H9 (cell line): Measurements from ENCODE around the gene GPRC5A. TPM values are rescaled to one million over a fixed set of nuclear protein-coding genes. Genes with fewer than 3 reads are reported as not detected.

ENCODE experiments used
- DNase-seq: peaks from one replicate; pipeline ENCODE4 v3.0.0-alpha.2; 2017
- H2AFZ ChIP-seq: one replicate; pipeline ENCODE4 v1.6.1; 2013; ENCODE audit warnings: mild to moderate bottlenecking, low read length, control low read depth, moderate library complexity
- H2AK5ac ChIP-seq: 2 replicates; pipeline ENCODE4 v1.6.1; 2013; ENCODE audit warnings: low read length, control low read depth, mixed read lengths; ENCODE audit not compliant: insufficient read length
- H2BK120ac ChIP-seq: one replicate; pipeline ENCODE4 v1.6.1; 2013; ENCODE audit warnings: low read depth, mild to moderate bottlenecking, low read length, control low read depth, inconsistent platforms; ENCODE audit not compliant: poor library complexity, severe bottlenecking
- H2BK12ac ChIP-seq: 2 replicates; pipeline ENCODE4 v1.6.1; 2013; ENCODE audit warnings: low read length, control low read depth, mixed read lengths, low read depth; ENCODE audit not compliant: insufficient read length
- H2BK15ac ChIP-seq: 2 replicates; pipeline ENCODE4 v1.6.1; 2013; ENCODE audit warnings: low read depth, low read length, control low read depth
- H2BK20ac ChIP-seq: one replicate; pipeline ENCODE4 v1.6.1; 2013; ENCODE audit warnings: low read depth, mild to moderate bottlenecking, low read length, control low read depth, inconsistent platforms; ENCODE audit not compliant: poor library complexity, severe bottlenecking
- H2BK5ac ChIP-seq: 2 replicates; pipeline ENCODE4 v1.6.1; 2013; ENCODE audit warnings: low read length, control low read depth, mixed read lengths; ENCODE audit not compliant: insufficient read length
- H3K14ac ChIP-seq: 2 replicates; pipeline ENCODE4 v1.6.1; 2013; ENCODE audit warnings: low read length, control low read depth; ENCODE audit not compliant: insufficient read depth
- H3K18ac ChIP-seq: 2 replicates; pipeline ENCODE4 v1.6.1; 2013; ENCODE audit warnings: low read depth, mild to moderate bottlenecking, mixed read lengths, low read length, control low read depth; ENCODE audit not compliant: insufficient read length
- H3K23ac ChIP-seq: 2 replicates; pipeline ENCODE4 v1.6.1; 2013; ENCODE audit warnings: low read length, control low read depth, mixed read lengths, low read depth; ENCODE audit not compliant: insufficient read length
- H3K23me2 ChIP-seq: 2 replicates; pipeline ENCODE4 v1.6.1; 2013; ENCODE audit warnings: low read depth, mild to moderate bottlenecking, mixed read lengths, low read length, control low read depth; ENCODE audit not compliant: insufficient read length, poor library complexity, severe bottlenecking
- H3K27ac ChIP-seq: 2 replicates; pipeline ENCODE4 v1.5.1; 2013; ENCODE audit warnings: low read length, control low read depth, mixed read lengths, low read depth; ENCODE audit not compliant: insufficient read length
- H3K27me3 ChIP-seq: 2 replicates; pipeline ENCODE4 v1.6.1; 2013; ENCODE audit warnings: low read length, control low read depth, inconsistent platforms; ENCODE audit not compliant: insufficient read depth
- H3K4ac ChIP-seq: 2 replicates; pipeline ENCODE4 v1.6.1; 2013; ENCODE audit warnings: low read depth, mild to moderate bottlenecking, control low read depth, inconsistent platforms, low read length, moderate library complexity
- H3K4me1 ChIP-seq: 2 replicates; pipeline ENCODE4 v1.6.1; 2013; ENCODE audit warnings: low read length, control low read depth, inconsistent platforms; ENCODE audit not compliant: insufficient read depth
- H3K4me2 ChIP-seq: 2 replicates; pipeline ENCODE4 v1.6.1; 2013; ENCODE audit warnings: low read length, control low read depth, mixed read lengths; ENCODE audit not compliant: insufficient read length, insufficient read depth
- H3K56ac ChIP-seq: 2 replicates; pipeline ENCODE4 v1.6.1; 2013; ENCODE audit warnings: low read depth, mild to moderate bottlenecking, mixed read lengths, low read length, control low read depth; ENCODE audit not compliant: insufficient read length
- H3K79me1 ChIP-seq: 2 replicates; pipeline ENCODE4 v1.6.1; 2013; ENCODE audit warnings: low read depth, mild to moderate bottlenecking, moderate library complexity, low read length, control low read depth, inconsistent platforms; ENCODE audit not compliant: insufficient read depth, poor library complexity, severe bottlenecking
- H3K79me2 ChIP-seq: 2 replicates; pipeline ENCODE4 v1.6.1; 2013; ENCODE audit warnings: low read length, control low read depth, inconsistent platforms; ENCODE audit not compliant: insufficient read depth
- H3K9ac ChIP-seq: 2 replicates; pipeline ENCODE4 v1.6.1; 2013; ENCODE audit warnings: low read length, control low read depth, mixed read lengths; ENCODE audit not compliant: insufficient read length; ENCODE audit errors: extremely low read depth
- H3K9me3 ChIP-seq: one replicate; pipeline ENCODE4 v1.6.1; 2013; ENCODE audit warnings: low read depth, low read length, inconsistent platforms; ENCODE audit not compliant: control insufficient read depth
- H3T11ph ChIP-seq: one replicate; pipeline ENCODE4 v1.6.1; 2013; ENCODE audit warnings: mild to moderate bottlenecking, low read length, control low read depth, inconsistent platforms
- H4K20me1 ChIP-seq: one replicate; pipeline ENCODE4 v1.6.1; 2013; ENCODE audit not compliant: control insufficient read depth, insufficient read length, insufficient read depth
- H4K5ac ChIP-seq: 2 replicates; pipeline ENCODE4 v1.6.1; 2013; ENCODE audit warnings: low read depth, mild to moderate bottlenecking, mixed read lengths, low read length, control low read depth; ENCODE audit not compliant: insufficient read length
- H4K8ac ChIP-seq: replicated peaks from 2 replicates; pipeline ENCODE4 v1.6.1; 2013; ENCODE audit warnings: low read length, control low read depth, mixed read lengths, low read depth; ENCODE audit not compliant: insufficient read length
- H4K91ac ChIP-seq: 2 replicates; pipeline ENCODE4 v1.6.1; 2013; ENCODE audit warnings: low read depth, mild to moderate bottlenecking, moderate library complexity, mixed read lengths, low read length, control low read depth; ENCODE audit not compliant: insufficient read length
- H3K27ac Mint-ChIP-seq, 3 experiments: 2 replicates in 2 of 3; 3 replicates in 1 of 3; pipeline ENCODE4 v1.8.0; 2020 to 2021; ENCODE audit warnings: mixed read lengths in 3 of 3, mild to moderate bottlenecking in 1 of 3, moderate library complexity in 1 of 3
- H3K27me3 Mint-ChIP-seq: 2 replicates; pipeline ENCODE4 v1.8.0; 2021; ENCODE audit warnings: low read depth, mild to moderate bottlenecking, moderate library complexity, mixed read lengths
- H3K36me3 Mint-ChIP-seq, 3 experiments: 2 replicates in 2 of 3; 3 replicates in 1 of 3; pipeline ENCODE4 v1.8.0; 2020 to 2021; ENCODE audit warnings: low read depth in 3 of 3, mixed read lengths in 3 of 3; ENCODE audit not compliant: insufficient read depth in 1 of 3
- H3K4me1 Mint-ChIP-seq, 2 experiments: 2 replicates each; pipeline ENCODE4 v1.8.0; 2020; ENCODE audit warnings: mixed read lengths in 2 of 2
- H3K4me3 Mint-ChIP-seq, 2 experiments: 2 replicates in 1 of 2; 3 replicates in 1 of 2; pipeline ENCODE4 v1.8.0; 2020 to 2021; ENCODE audit warnings: mild to moderate bottlenecking in 2 of 2, mixed read lengths in 2 of 2, moderate library complexity in 1 of 2
- H3K9me3 Mint-ChIP-seq, 2 experiments: 2 replicates in 1 of 2; 3 replicates in 1 of 2; pipeline ENCODE4 v1.8.0; 2020; ENCODE audit warnings: mild to moderate bottlenecking in 2 of 2, mixed read lengths in 2 of 2, moderate library complexity in 1 of 2
- CTCF ChIP-seq: fragments of 200-600 bp; sonication (generic); conservative IDR thresholded peaks from 3 replicates; pipeline ENCODE4 v1.8.0; 2021; ENCODE audit warnings: antibody characterized with exemption, mild to moderate bottlenecking
- total RNA-seq: library from RNA; stranded (reverse); gene quantifications from 2 replicates; pipeline ENCODE4 v1.2.1, GENCODE V29; 2021

GPRC5A gene
- total RNA-seq, 1 experiment from 2014 or later: 0.09 TPM

- Histone ChIP-seq H3K14ac (no peak overlapping the region), H3K18ac (no peak overlapping the region), H3T11ph (no peak overlapping the region), H4K20me1 (no peaks in the 10 kb centered on the region), H2AK5ac (no peak overlapping the region), H2BK5ac (no peak overlapping the region), H2AFZ (no peak overlapping the region), H3K9me3 (no peaks in the 10 kb centered on the region), H4K8ac (no peak overlapping the region), H3K9ac (no peak overlapping the region), H3K79me1 (no peaks in the 10 kb centered on the region), H3K56ac (no peak overlapping the region), H3K23ac (no peak overlapping the region), H3K4ac (no peak overlapping the region), H3K4me2 (no peak overlapping the region), H3K27me3 (no peaks in the 10 kb centered on the region), H2BK12ac (no peak overlapping the region), H2BK15ac (no peak overlapping the region), H3K79me2 (no peaks in the 10 kb centered on the region), H4K5ac (no peak overlapping the region), H4K91ac (no peak overlapping the region), H2BK20ac (no peak overlapping the region), H3K27ac (no peak overlapping the region), H3K23me2 (no peaks in the 10 kb centered on the region), H2BK120ac (no peak overlapping the region), H3K4me1 (no peaks in the 10 kb centered on the region)
- DNase-seq: no peak
- Mint-ChIP-seq H3K9me3 (no peaks in the 10 kb centered on the region), H3K27ac (no peak overlapping the region), H3K27me3 (peaks cover 2% of the 10 kb centered on the region; the same call in 1 of the 2 replicates), H3K4me1 (no peaks in the 10 kb centered on the region), H3K36me3 (peaks cover 0 to 10% (median 0%) of the 10 kb centered on the region in 3 experiments; a peak in 2 of 7 replicates), H3K4me3 (no peak overlapping the region)
- no peak for TF ChIP-seq CTCF
These were observed 54.2 kb downstream of the GPRC5A start for GRCh38 chr12:12945591-12945990.
